IMR-90 (cell line): ENCODE data around the gene NPW. TPM values are rescaled to one million over a fixed set of nuclear protein-coding genes. Genes with fewer than 3 reads are reported as not detected.

Experiments used
- ATAC-seq: fragments of 200-7000 bp; cut with Tn5 transposase; 2 replicates; pipeline ENCODE4 v1.9.1; 2020; ENCODE audit warnings: low read depth, mild to moderate bottlenecking, moderate library complexity
- BruUV-seq: library from RNA; stranded (reverse); fragments of 400-500 nt; replicated peaks from 2 replicates; lab custom pipeline; 2021; lab: Mats Ljungman, UMichigan
- CTCF ChIA-PET: fragments of 300-600 bp; formaldehyde crosslinking; extraction: SDS; loops from one replicate; lab custom pipeline; 2021; ENCODE audit warnings: antibody characterized with exemption; lab: Yijun Ruan, JAX
- POLR2A ChIA-PET: fragments of 300-600 bp; sonication (Branson Sonifier 250); formaldehyde crosslinking; loops from one replicate; lab custom pipeline; 2022; ENCODE audit warnings: antibody characterized with exemption; ENCODE audit not compliant: unreplicated experiment; lab: Charles Lee
- DNase-seq: peaks from one replicate; pipeline ENCODE4 v3.0.0; 2013
- H2AFZ ChIP-seq: replicated peaks from 2 replicates; pipeline ENCODE3; 2013; ENCODE audit warnings: low read length, mild to moderate bottlenecking; ENCODE audit not compliant: poor library complexity
- H2AK5ac ChIP-seq: 2 replicates; pipeline ENCODE4 v1.6.1; 2013; ENCODE audit warnings: low read depth, low read length, inconsistent platforms
- H2AK9ac ChIP-seq: replicated peaks from 2 replicates; pipeline ENCODE3; 2013; ENCODE audit warnings: mild to moderate bottlenecking, low read depth, low read length, moderate library complexity; ENCODE audit not compliant: poor library complexity
- H2BK120ac ChIP-seq: 2 replicates; pipeline ENCODE4 v1.6.1; 2013; ENCODE audit warnings: low read depth, low read length, inconsistent platforms
- H2BK15ac ChIP-seq: 3 replicates; pipeline ENCODE4 v1.6.1; 2013; ENCODE audit warnings: low read depth, low read length, inconsistent platforms
- H2BK20ac ChIP-seq: 2 replicates; pipeline ENCODE4 v1.6.1; 2013; ENCODE audit warnings: low read depth, mild to moderate bottlenecking, inconsistent platforms, low read length, moderate library complexity
- H2BK5ac ChIP-seq: 2 replicates; pipeline ENCODE4 v1.6.1; 2013; ENCODE audit warnings: mild to moderate bottlenecking, low read depth, low read length, inconsistent platforms; ENCODE audit not compliant: poor library complexity, severe bottlenecking
- H3K14ac ChIP-seq: replicated peaks from 2 replicates; pipeline ENCODE4 v1.6.1; 2013; ENCODE audit warnings: low read depth, low read length, inconsistent platforms
- H3K18ac ChIP-seq: 2 replicates; pipeline ENCODE4 v1.6.1; 2013; ENCODE audit warnings: low read depth, low read length, control low read depth
- H3K23ac ChIP-seq: 2 replicates; pipeline ENCODE4 v1.6.1; 2013; ENCODE audit warnings: low read depth, low read length, inconsistent platforms
- H3K27ac ChIP-seq: 2 replicates; pipeline ENCODE4 v1.5.1; 2013; ENCODE audit warnings: mild to moderate bottlenecking, control low read depth, low read length; ENCODE audit not compliant: insufficient read depth
- H3K27me3 ChIP-seq: 2 replicates; pipeline ENCODE4 v1.6.1; 2013; ENCODE audit warnings: low read length; ENCODE audit not compliant: control insufficient read depth, insufficient read depth
- H3K36me3 ChIP-seq: 2 replicates; pipeline ENCODE4 v1.6.1; 2013; ENCODE audit warnings: low read length, mixed read lengths; ENCODE audit not compliant: control insufficient read depth, insufficient read depth
- H3K4ac ChIP-seq: 2 replicates; pipeline ENCODE4 v1.6.1; 2013; ENCODE audit warnings: low read depth, low read length, inconsistent platforms
- H3K4me1 ChIP-seq: 2 replicates; pipeline ENCODE4 v1.6.1; 2013; ENCODE audit warnings: low read length, mixed read lengths; ENCODE audit not compliant: control insufficient read depth, insufficient read depth
- H3K4me2 ChIP-seq: 2 replicates; pipeline ENCODE4 v1.6.1; 2013; ENCODE audit warnings: low read depth, mild to moderate bottlenecking, control low read depth, low read length, moderate library complexity
- H3K4me3 ChIP-seq: 2 replicates; pipeline ENCODE4 v1.5.1; 2013; ENCODE audit warnings: low read depth, mild to moderate bottlenecking, control low read depth, low read length, moderate library complexity; ENCODE audit not compliant: insufficient read depth
- H3K56ac ChIP-seq: 2 replicates; pipeline ENCODE4 v1.6.1; 2013; ENCODE audit warnings: low read length, inconsistent platforms; ENCODE audit not compliant: insufficient read depth; ENCODE audit errors: extremely low read depth
- H3K79me1 ChIP-seq, 2 experiments: 2 replicates each; pipeline ENCODE4 v1.6.1; 2013; ENCODE audit warnings: low read length in 2 of 2, inconsistent platforms in 1 of 2, low read depth in 1 of 2
- H3K9ac ChIP-seq: 2 replicates; pipeline ENCODE4 v1.6.1; 2013; ENCODE audit warnings: low read depth, low read length, control low read depth
- H3K9me1 ChIP-seq: 2 replicates; pipeline ENCODE4 v1.6.1; 2013; ENCODE audit warnings: low read length, inconsistent platforms; ENCODE audit not compliant: insufficient read depth
- H3K9me3 ChIP-seq: 2 replicates; pipeline ENCODE4 v1.6.1; 2013; ENCODE audit warnings: low read length; ENCODE audit not compliant: control insufficient read depth, insufficient read depth
- H4K20me1 ChIP-seq: 2 replicates; pipeline ENCODE4 v1.6.1; 2013; ENCODE audit warnings: low read length, inconsistent platforms; ENCODE audit not compliant: insufficient read depth
- H4K5ac ChIP-seq: 2 replicates; pipeline ENCODE4 v1.6.1; 2013; ENCODE audit warnings: mild to moderate bottlenecking, low read depth, low read length, control low read depth
- H4K8ac ChIP-seq, 2 experiments: 2 replicates each; pipeline ENCODE4 v1.6.1; 2013; ENCODE audit warnings: low read depth in 2 of 2, low read length in 2 of 2, control low read depth in 1 of 2, inconsistent platforms in 1 of 2
- H4K91ac ChIP-seq: 2 replicates; pipeline ENCODE4 v1.6.1; 2013; ENCODE audit warnings: low read depth, low read length, inconsistent platforms; ENCODE audit not compliant: insufficient read depth
- WGBS, 2 experiments: methylation state at CpG; one replicate each; pipeline versions ENCODE4 v1.1.5 to v1.1.7; 2013; ENCODE audit warnings: missing lambda C conversion rate in 2 of 2; ENCODE audit not compliant: insufficient read length in 1 of 2; ENCODE audit errors: extremely low coverage in 2 of 2; 5-methylcytosine and 5-hydroxymethylcytosine counted together
- dilution Hi-C: fragments of 300-500 bp; cut with HindIII; formaldehyde crosslinking; loops from one replicate; pipeline ENCODE4 v1.14.3; 2018; ENCODE audit warnings: low sequenced_read_pairs; ENCODE audit not compliant: unreplicated experiment
- in situ Hi-C: fragments of 300-500 bp; cut with MboI; formaldehyde crosslinking; loops from 3 replicates; pipeline ENCODE4 v1.14.3; 2019; ENCODE audit warnings: low sequenced_read_pairs, inconsistent platforms, mixed read lengths
- intact Hi-C: fragments of 100-400 bp; cut with micrococcal nuclease; formaldehyde crosslinking; loops from 2 replicates; pipeline ENCODE4 v1.10.0; 2022
- polyA plus RNA-seq, 3 experiments: library from polyadenylated mRNA; depleted of rRNA; stranded (reverse); fragments of >200 nt; gene quantifications; 2 replicates each; pipeline ENCODE4 v1.2.3, GENCODE V29; 2012; ENCODE audit warnings: low replicate concordance in 1 of 3
- total RNA-seq: library from RNA; depleted of rRNA; stranded (reverse); fragments of >200 nt; gene quantifications from 2 replicates; pipeline ENCODE4 v1.2.3, GENCODE V29; 2012
- TF ChIP-seq, protein P1 (sequence below): fragments of 150-350 bp; IDR thresholded peaks from 2 replicates; pipeline ENCODE4 v1.6.1; 2017; ENCODE audit warnings: mild to moderate bottlenecking, antibody characterized with exemption, low read length, low read depth
- TF ChIP-seq, protein P2 (sequence below): fragments of 150-350 bp; IDR thresholded peaks from 2 replicates; pipeline ENCODE4 v1.6.1; 2016; ENCODE audit warnings: low read depth, mild to moderate bottlenecking, low read length, moderate library complexity, borderline replicate concordance

NPW gene
- total and polyA plus RNA-seq, 2 of the 4 experiments (the other 2 are of a cell fraction): 0.18 to 2.0 TPM

DNA sequence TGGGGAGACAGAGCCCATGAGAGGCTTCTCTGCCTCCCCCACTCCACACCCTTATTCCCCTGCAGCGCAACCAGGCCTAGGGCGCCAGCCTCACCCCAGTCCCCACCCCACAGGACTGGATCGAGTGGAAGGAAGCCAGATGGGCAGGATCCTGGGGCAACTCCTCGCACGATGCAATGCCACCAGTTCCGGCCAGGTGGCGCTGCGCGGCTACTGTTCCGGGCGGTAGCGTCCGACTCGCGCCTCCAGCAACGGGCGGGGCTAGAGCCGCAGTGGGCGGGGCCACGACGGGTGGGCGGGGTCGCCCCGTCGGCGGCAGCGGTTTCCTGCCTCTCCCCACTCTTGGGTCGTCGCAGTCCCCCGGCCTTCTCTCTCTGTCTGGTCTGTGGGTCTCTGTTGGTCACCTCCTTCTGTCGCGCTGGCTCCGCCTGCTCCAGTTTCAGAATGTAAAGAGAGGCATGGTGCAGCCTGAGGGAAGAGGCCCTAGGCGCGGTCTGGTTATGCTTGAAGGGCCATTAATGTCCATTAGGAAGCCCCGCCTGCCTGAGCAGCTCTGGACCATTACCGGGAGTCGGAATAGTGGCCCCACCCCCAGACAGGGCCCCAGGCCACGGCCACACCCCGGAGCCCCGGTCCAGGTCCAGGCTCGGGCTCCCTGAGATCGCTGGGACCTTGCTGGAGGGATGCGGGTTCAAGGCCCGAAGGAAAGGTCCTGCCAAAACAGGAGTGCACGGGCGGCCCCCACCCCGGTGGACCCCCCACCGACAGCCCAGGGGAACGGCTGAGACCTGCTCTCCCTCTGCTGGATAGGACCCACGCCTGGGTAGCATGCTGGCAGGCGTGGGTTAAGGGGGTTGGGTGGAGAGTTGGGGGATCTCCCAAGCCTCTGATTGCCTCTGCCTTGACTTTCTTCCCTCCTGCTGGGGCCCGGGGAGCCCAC lies 3.8 kb downstream of the NPW start (continued):
- TF ChIP-seq, protein P1, sequence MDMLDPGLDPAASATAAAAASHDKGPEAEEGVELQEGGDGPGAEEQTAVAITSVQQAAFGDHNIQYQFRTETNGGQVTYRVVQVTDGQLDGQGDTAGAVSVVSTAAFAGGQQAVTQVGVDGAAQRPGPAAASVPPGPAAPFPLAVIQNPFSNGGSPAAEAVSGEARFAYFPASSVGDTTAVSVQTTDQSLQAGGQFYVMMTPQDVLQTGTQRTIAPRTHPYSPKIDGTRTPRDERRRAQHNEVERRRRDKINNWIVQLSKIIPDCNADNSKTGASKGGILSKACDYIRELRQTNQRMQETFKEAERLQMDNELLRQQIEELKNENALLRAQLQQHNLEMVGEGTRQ: no peak

DNA sequence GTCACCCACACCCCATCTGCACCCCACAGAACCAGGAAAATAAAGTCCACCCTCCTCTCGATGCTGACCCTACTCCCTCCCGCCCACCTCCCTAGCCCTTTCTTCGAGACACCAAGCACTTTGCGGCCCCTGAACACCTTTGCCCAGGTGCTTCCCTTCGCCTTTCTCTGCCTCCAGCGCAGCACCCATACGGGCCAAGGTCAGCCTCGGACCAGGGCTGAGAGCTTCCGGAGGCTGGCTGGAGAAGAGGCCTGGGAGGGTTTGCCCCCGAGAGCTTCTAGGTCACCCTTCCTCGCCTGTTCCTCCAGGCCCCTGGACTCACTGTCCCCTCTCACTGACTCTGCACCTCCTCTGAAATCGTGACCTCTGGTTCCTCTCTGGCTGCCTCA lies 4.4 kb downstream of the NPW start:
- dilution Hi-C loops (no loop called here), intact Hi-C loops (no loop called here), in situ Hi-C loops (loop anchor here (5.0 kb wide), 1 partner anchor 118 kb away; no protein-coding TSS in a partner anchor)
- H3K36me3 ChIP-seq: peaks cover 2% of the 10 kb centered on the region; the same call in 1 of the 2 replicates
- no peak overlapping the region for H3K18ac ChIP-seq
- no peak overlapping the region for H3K56ac ChIP-seq
- 90% methylated on average over 7 of the region's 12 CpGs; no CpG with 5 or more reads in 1 of the 2 experiments for WGBS, 2 experiments
- H3K79me1 ChIP-seq: peaks cover 6 to 25% of the 10 kb centered on the region in 2 experiments
- H3K27me3 ChIP-seq: peaks cover 17% of the 10 kb centered on the region; the same call in 1 of the 2 replicates
- no peaks in the 10 kb centered on the region for H3K9me3 ChIP-seq
- no peak overlapping the region for H3K9ac ChIP-seq
- BruUV-seq: no TSS peak
- peaks cover 9% of the 10 kb centered on the region for H3K9me1 ChIP-seq
- no peak overlapping the region for H3K4me2 ChIP-seq
- H3K14ac ChIP-seq: no peak overlapping the region
- peak overlapping the region; percentile 2; the same call in 1 of the 2 replicates for H2BK120ac ChIP-seq
- POLR2A ChIA-PET: interaction anchor here (0.9 kb wide), 1 partner anchor 131 kb away, joined by 4 read pairs; the partner anchor contains the start of gene TRAF7
- H4K20me1 ChIP-seq: peaks cover 13% of the 10 kb centered on the region
- H2BK5ac ChIP-seq: no peak overlapping the region
- peak overlapping the region; percentile 57 for H2AK5ac ChIP-seq
- H4K5ac ChIP-seq: no peak overlapping the region
- H2BK15ac ChIP-seq: no peak overlapping the region; the same call in 2 of the 3 replicates
- H4K91ac ChIP-seq: peak overlapping the region; percentile 96; the same call in 1 of the 2 replicates
- peak overlapping the region; percentile 89 to 96; a peak in 2 of 4 replicates for H4K8ac ChIP-seq
- peak overlapping the region; percentile 82 for H2AK9ac ChIP-seq
- TF ChIP-seq, protein P2, sequence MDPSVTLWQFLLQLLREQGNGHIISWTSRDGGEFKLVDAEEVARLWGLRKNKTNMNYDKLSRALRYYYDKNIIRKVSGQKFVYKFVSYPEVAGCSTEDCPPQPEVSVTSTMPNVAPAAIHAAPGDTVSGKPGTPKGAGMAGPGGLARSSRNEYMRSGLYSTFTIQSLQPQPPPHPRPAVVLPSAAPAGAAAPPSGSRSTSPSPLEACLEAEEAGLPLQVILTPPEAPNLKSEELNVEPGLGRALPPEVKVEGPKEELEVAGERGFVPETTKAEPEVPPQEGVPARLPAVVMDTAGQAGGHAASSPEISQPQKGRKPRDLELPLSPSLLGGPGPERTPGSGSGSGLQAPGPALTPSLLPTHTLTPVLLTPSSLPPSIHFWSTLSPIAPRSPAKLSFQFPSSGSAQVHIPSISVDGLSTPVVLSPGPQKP: no peak
- peak overlapping the region; percentile 27 for H2AFZ ChIP-seq
- no peak for DNase-seq
- H2BK20ac ChIP-seq: peak overlapping the region; percentile 65; the same call in 1 of the 2 replicates
- peaks cover 20% of the 10 kb centered on the region for H3K4me1 ChIP-seq
- no peak overlapping the region for H3K4me3 ChIP-seq
- ATAC-seq: no peak
- H3K27ac ChIP-seq: no peak overlapping the region
- H3K4ac ChIP-seq: peak overlapping the region; percentile 95
- H3K23ac ChIP-seq: no peak overlapping the region
- CTCF ChIA-PET: no interaction called here
